ENCODE results near the gene ZBTB8OS.
A peak's percentile ranks its signal among the peaks of the same experiment; 100 is the strongest.

ZBTB8OS gene

GRCh38 chr1:32622806-32623681 lies 27.3 kb downstream of the ZBTB8OS start:
- Histone ChIP-seq H3K9ac (ENCODE audit: low read depth, low read length) (no peak overlapping the region), H3K27me3 (ENCODE audit: insufficient read depth, low read length) (no peaks in the 10 kb centered on the region), H3K27ac (ENCODE audit: low read length) (no peak overlapping the region), H3K4me3 (ENCODE audit: low read length) (no peak overlapping the region), H3K4me1 (ENCODE audit: insufficient read depth, low read length) (no peaks in the 10 kb centered on the region), H3K9me3 (ENCODE audit: insufficient read depth, low read depth, low read length) (no peaks in the 10 kb centered on the region), H3K36me3 (ENCODE audit: insufficient read depth, low read depth, low read length) (peaks cover 47% of the 10 kb centered on the region)

- no peaks in the 10 kb centered on the region for H3K4me1 ChIP-seq (ENCODE audit: insufficient read depth, low read length)
- no peak overlapping the region for H3K4me3 ChIP-seq (ENCODE audit: low read length)
- no peaks in the 10 kb centered on the region for H3K9me3 ChIP-seq (ENCODE audit: insufficient read depth, low read depth, low read length)
- H3K36me3 ChIP-seq (ENCODE audit: insufficient read depth, low read depth, low read length), result peaks cover 39% of the 10 kb centered on the region
- H3K27ac ChIP-seq (ENCODE audit: low read length), result no peak overlapping the region
- H3K27me3 ChIP-seq (ENCODE audit: insufficient read depth, low read length), result no peaks in the 10 kb centered on the region
- no peak overlapping the region for H3K9ac ChIP-seq (ENCODE audit: low read depth, low read length)
Observed at GRCh38 chr1:32622205-32622604, 28.1 kb downstream of the ZBTB8OS start.

GRCh38 chr1:32619701-32620485 lies 30.5 kb downstream of the ZBTB8OS start:
- Histone ChIP-seq H3K4me3 (ENCODE audit: low read length) (no peak overlapping the region), H3K9ac (ENCODE audit: low read depth, low read length) (no peak overlapping the region), H3K9me3 (ENCODE audit: insufficient read depth, low read depth, low read length) (no peaks in the 10 kb centered on the region), H3K36me3 (ENCODE audit: insufficient read depth, low read depth, low read length) (peaks cover 32% of the 10 kb centered on the region), H3K27me3 (ENCODE audit: insufficient read depth, low read length) (no peaks in the 10 kb centered on the region), H3K4me1 (ENCODE audit: insufficient read depth, low read length) (no peaks in the 10 kb centered on the region), H3K27ac (ENCODE audit: low read length) (no peak overlapping the region)

- Histone ChIP-seq H3K4me3 (ENCODE audit: low read length) (no peak overlapping the region), H3K9ac (ENCODE audit: low read depth, low read length) (no peak overlapping the region), H3K4me1 (ENCODE audit: insufficient read depth, low read length) (no peaks in the 10 kb centered on the region), H3K36me3 (ENCODE audit: insufficient read depth, low read depth, low read length) (peaks cover 26% of the 10 kb centered on the region), H3K27ac (ENCODE audit: low read length) (no peak overlapping the region), H3K9me3 (ENCODE audit: insufficient read depth, low read depth, low read length) (no peaks in the 10 kb centered on the region), H3K27me3 (ENCODE audit: insufficient read depth, low read length) (no peaks in the 10 kb centered on the region)
Observed at GRCh38 chr1:32618673-32619221, 31.6 kb downstream of the ZBTB8OS start.

DNA sequence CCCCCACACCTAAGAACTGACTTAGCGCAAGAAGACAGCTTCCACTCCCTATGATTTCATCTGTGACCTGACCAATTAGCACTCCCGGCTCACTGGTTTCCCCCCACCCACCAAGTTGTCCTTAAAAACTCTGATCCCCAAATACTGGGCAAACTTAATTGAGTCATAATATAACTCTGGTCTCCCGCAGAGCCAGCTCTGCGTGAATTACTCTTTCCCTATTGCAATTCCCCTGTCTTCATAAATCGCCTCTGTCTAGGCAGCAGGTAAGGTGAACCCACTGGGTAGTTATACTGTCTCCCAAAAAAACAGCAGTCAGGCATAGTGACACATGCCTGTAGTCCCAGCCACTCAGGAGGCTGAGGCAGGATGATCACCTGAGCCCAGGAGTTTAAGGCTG lies 36.9 kb downstream of the ZBTB8OS start:
- H3K27me3 ChIP-seq (ENCODE audit: insufficient read depth, low read length), result no peaks in the 10 kb centered on the region
- no peaks in the 10 kb centered on the region for H3K4me1 ChIP-seq (ENCODE audit: insufficient read depth, low read length)
- no peak overlapping the region for H3K27ac ChIP-seq (ENCODE audit: low read length)
- H3K9ac ChIP-seq (ENCODE audit: low read depth, low read length), result no peak overlapping the region
- no peaks in the 10 kb centered on the region for H3K36me3 ChIP-seq (ENCODE audit: insufficient read depth, low read depth, low read length)
- H3K9me3 ChIP-seq (ENCODE audit: insufficient read depth, low read depth, low read length), result no peaks in the 10 kb centered on the region
- no peak overlapping the region for H3K4me3 ChIP-seq (ENCODE audit: low read length)

DNA sequence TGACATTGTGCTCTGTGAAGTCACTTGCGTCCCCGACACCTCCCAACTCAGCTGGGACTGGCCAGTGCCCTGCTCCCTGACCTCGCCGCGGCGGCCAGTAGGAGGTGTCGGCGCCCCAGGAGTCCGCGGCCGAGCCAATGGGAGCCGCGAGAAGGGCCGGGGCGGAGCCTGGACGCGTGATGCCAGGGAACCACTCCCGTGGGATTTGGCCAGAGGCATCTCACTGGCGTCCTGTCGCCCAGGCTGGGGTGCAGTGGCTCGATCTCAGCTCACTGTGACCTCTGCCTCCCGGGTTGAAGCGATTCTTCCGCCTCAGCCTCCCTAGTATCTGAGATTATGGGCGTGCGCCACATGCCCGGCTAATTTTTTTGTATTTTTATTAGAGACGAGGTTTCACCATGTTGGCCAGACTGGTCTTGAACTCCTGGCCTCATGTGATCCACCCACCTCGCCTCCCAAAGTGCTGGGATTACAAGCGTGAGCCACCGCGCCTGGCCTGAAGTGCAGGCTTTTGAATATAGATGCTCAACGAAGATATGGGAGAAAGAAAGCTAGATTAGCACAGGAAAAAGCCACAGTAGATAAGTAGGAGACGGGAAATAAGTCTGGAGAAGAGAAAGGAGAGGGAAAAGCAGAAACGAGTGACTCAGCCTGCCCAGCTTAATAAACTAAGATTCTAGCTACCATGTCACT lies 38.0 kb downstream of the ZBTB8OS start:
- Histone ChIP-seq H3K27me3 (ENCODE audit: insufficient read depth, low read length) (no peaks in the 10 kb centered on the region), H3K9me3 (ENCODE audit: insufficient read depth, low read depth, low read length) (no peaks in the 10 kb centered on the region), H3K9ac (ENCODE audit: low read depth, low read length) (peak overlapping the region; percentile 67; the same call in 1 of the 2 replicates), H3K4me1 (ENCODE audit: insufficient read depth, low read length) (no peaks in the 10 kb centered on the region), H3K4me3 (ENCODE audit: low read length) (peak overlapping the region; percentile 86), H3K36me3 (ENCODE audit: insufficient read depth, low read depth, low read length) (no peaks in the 10 kb centered on the region), H3K27ac (ENCODE audit: low read length) (no peak overlapping the region)

GRCh38 chr1:32611859-32612188 lies 38.5 kb downstream of the ZBTB8OS start:
- no peaks in the 10 kb centered on the region for H3K4me1 ChIP-seq (ENCODE audit: insufficient read depth, low read length)
- H3K4me3 ChIP-seq (ENCODE audit: low read length), result peak overlapping the region; percentile 86
- H3K36me3 ChIP-seq (ENCODE audit: insufficient read depth, low read depth, low read length), result no peaks in the 10 kb centered on the region
- H3K27me3 ChIP-seq (ENCODE audit: insufficient read depth, low read length), result no peaks in the 10 kb centered on the region
- H3K9ac ChIP-seq (ENCODE audit: low read depth, low read length), result peak overlapping the region; percentile 67; the same call in 1 of the 2 replicates
- H3K9me3 ChIP-seq (ENCODE audit: insufficient read depth, low read depth, low read length), result no peaks in the 10 kb centered on the region
- no peak overlapping the region for H3K27ac ChIP-seq (ENCODE audit: low read length)

DNA sequence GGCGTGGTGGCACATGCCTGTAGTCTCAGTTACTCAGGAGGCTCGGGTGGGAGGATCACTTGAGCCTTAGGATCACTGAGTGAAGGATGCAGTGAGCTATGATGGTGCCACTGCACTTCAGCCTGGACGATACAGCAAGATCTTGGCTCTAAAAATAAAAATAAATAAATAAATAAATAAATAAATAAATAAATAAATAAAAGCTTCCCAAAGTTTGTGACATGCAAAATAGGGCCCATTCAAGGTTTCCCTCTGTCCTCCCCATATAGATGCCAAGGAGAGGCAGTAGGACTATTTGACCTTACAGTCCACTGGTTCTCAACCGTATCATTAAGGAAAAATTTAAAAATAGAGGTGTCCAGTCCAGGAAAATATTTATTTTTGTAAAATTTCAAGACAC lies 41.2 kb downstream of the ZBTB8OS start:
- no peaks in the 10 kb centered on the region for H3K27me3 ChIP-seq (ENCODE audit: insufficient read depth, low read length)
- H3K27ac ChIP-seq (ENCODE audit: low read length), result no peak overlapping the region
- H3K9ac ChIP-seq (ENCODE audit: low read depth, low read length), result no peak overlapping the region
- 0 out of 2 replicates have a peak, but pooled peaks cover 8% of the 10 kb centered on the region for H3K36me3 ChIP-seq (ENCODE audit: insufficient read depth, low read depth, low read length)
- no peaks in the 10 kb centered on the region for H3K9me3 ChIP-seq (ENCODE audit: insufficient read depth, low read depth, low read length)
- no peaks in the 10 kb centered on the region for H3K4me1 ChIP-seq (ENCODE audit: insufficient read depth, low read length)
- H3K4me3 ChIP-seq (ENCODE audit: low read length), result no peak overlapping the region

- no peaks in the 10 kb centered on the region for H3K9me3 ChIP-seq (ENCODE audit: insufficient read depth, low read depth, low read length)
- H3K27me3 ChIP-seq (ENCODE audit: insufficient read depth, low read length), result no peaks in the 10 kb centered on the region
- H3K36me3 ChIP-seq (ENCODE audit: insufficient read depth, low read depth, low read length), result peaks cover 16% of the 10 kb centered on the region; the same call in 1 of the 2 replicates
- H3K9ac ChIP-seq (ENCODE audit: low read depth, low read length), result no peak overlapping the region
- H3K27ac ChIP-seq (ENCODE audit: low read length), result no peak overlapping the region
- H3K4me3 ChIP-seq (ENCODE audit: low read length), result no peak overlapping the region
- H3K4me1 ChIP-seq (ENCODE audit: insufficient read depth, low read length), result no peaks in the 10 kb centered on the region
Observed at GRCh38 chr1:32606565-32607371, 43.6 kb downstream of the ZBTB8OS start.

DNA sequence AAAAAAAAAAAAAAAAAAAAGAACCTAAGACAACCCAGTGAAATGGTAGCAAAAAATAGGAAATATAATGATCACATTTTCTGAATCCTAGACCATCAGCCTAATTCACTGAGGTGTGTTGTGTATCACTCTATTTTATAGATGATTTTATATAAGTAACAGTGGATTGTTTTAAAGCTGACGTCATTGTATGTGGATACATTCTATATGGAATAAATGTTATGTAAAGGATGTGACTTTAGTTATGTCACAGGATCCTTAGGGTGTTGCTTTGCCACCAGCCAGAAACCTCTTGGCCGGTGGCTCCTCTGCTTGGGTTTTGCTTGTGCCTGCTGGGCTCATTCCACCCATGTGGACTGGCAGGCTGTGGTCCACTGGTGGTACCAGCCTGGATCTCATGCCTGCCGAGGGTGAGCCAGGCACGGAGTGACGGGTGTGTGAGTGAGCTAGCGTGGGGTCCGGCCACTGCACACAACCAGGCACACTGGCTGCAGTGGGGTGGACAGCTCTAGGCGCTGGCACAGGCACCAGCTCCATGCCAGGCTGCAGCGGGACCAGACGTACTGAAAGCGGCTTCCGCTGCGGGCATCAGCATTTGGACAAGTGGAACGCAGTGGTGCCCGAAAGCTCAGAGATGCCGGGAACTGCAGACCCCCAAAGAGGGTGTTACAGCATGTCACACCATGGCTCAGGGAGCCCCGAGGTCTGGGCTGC lies 44.5 kb downstream of the ZBTB8OS start:
- no peak overlapping the region for H3K27ac ChIP-seq (ENCODE audit: low read length)
- H3K4me3 ChIP-seq (ENCODE audit: low read length), result no peak overlapping the region

More for the DNA sequence above, 44.5 kb downstream of the ZBTB8OS start:
- Histone ChIP-seq H3K4me1 (ENCODE audit: insufficient read depth, low read length) (no peaks in the 10 kb centered on the region), H3K9ac (ENCODE audit: low read depth, low read length) (no peak overlapping the region), H3K27me3 (ENCODE audit: insufficient read depth, low read length) (no peaks in the 10 kb centered on the region), H3K36me3 (ENCODE audit: insufficient read depth, low read depth, low read length) (peaks cover 16% of the 10 kb centered on the region; the same call in 1 of the 2 replicates), H3K9me3 (ENCODE audit: insufficient read depth, low read depth, low read length) (no peaks in the 10 kb centered on the region)

Measured in iPS-20b (cell line).